GM10847 (cell line): ENCODE measurements around the gene GAMT.

Experiments used
- POLR2A ChIP-seq: IDR thresholded peaks from 2 replicates; pipeline ENCODE4 v1.6.1; 2011; ENCODE audit not compliant: insufficient read length; ENCODE audit errors: extremely low read depth

Gene GAMT

GRCh38 chr19:1373534-1374249 is 27.6 kb downstream of the GAMT start:
- no peak for TF ChIP-seq POLR2A

GRCh38 chr19:1373042-1373533 is 28.3 kb downstream of the GAMT start:
- TF ChIP-seq POLR2A, result no peak

- TF ChIP-seq POLR2A, result no peak
Observed at GRCh38 chr19:1370579-1371361, 30.6 kb downstream of the GAMT start.

- TF ChIP-seq POLR2A, result no peak
Observed at GRCh38 chr19:1369214-1369805, 32.0 kb downstream of the GAMT start.

GRCh38 chr19:1366899-1367870 is 34.2 kb downstream of the GAMT start:
- no peak for TF ChIP-seq POLR2A

- no peak for TF ChIP-seq POLR2A
Observed at GRCh38 chr19:1366296-1366695, 35.0 kb downstream of the GAMT start.

GRCh38 chr19:1365319-1366269 is 35.7 kb downstream of the GAMT start:
- no peak for TF ChIP-seq POLR2A

GRCh38 chr19:1364070-1364704 is 37.2 kb downstream of the GAMT start:
- TF ChIP-seq POLR2A, result no peak

GRCh38 chr19:1363599-1363998 is 37.7 kb downstream of the GAMT start:
- TF ChIP-seq POLR2A, result no peak

- TF ChIP-seq POLR2A, result no peak
Observed at GRCh38 chr19:1362387-1363257, 38.7 kb downstream of the GAMT start.

- no peak for TF ChIP-seq POLR2A
Observed at GRCh38 chr19:1361601-1362386, 39.5 kb downstream of the GAMT start.

GRCh38 chr19:1360818-1361461 is 40.4 kb downstream of the GAMT start:
- no peak for TF ChIP-seq POLR2A
